Measurements from ENCODE around the gene RADIL. TPM values are rescaled to one million over a fixed set of nuclear protein-coding genes. Genes with fewer than 3 reads are reported as not detected.
"Not testable (repeated sequence)": the region's sequence is repeated elsewhere in the genome, so short reads cannot be mapped to it uniquely, and the experiment has no call there.

The RADIL gene
- polyA plus RNA-seq, 1 donor, result 2.9 TPM

GRCh38 chr7:4808565-4808964 is 75.0 kb downstream of the RADIL start:
- DNase-seq (ENCODE audit: low read depth), result no peak

GRCh38 chr7:4808026-4808425 is 75.5 kb downstream of the RADIL start:
- DNase-seq (ENCODE audit: low read depth), result no peak

- DNase-seq (ENCODE audit: low read depth), result no peak
Measured at GRCh38 chr7:4807598-4808016, 75.9 kb downstream of the RADIL start.

- DNase-seq (ENCODE audit: low read depth), result no peak
Measured at GRCh38 chr7:4806983-4807597, 76.4 kb downstream of the RADIL start.

GRCh38 chr7:4805984-4806300 is 77.6 kb downstream of the RADIL start:
- no peak for DNase-seq (ENCODE audit: low read depth)

GRCh38 chr7:4805110-4805983 is 78.2 kb downstream of the RADIL start:
- no peak for DNase-seq (ENCODE audit: low read depth)

- no peak for DNase-seq (ENCODE audit: low read depth)
Measured at GRCh38 chr7:4803397-4804241, 79.9 kb downstream of the RADIL start.

GRCh38 chr7:4802577-4802976 is 80.9 kb downstream of the RADIL start:
- DNase-seq (ENCODE audit: low read depth), result not testable (repeated sequence)

- DNase-seq (ENCODE audit: low read depth), result no peak
Measured at GRCh38 chr7:4801839-4802231, 81.7 kb downstream of the RADIL start.

- no peak for DNase-seq (ENCODE audit: low read depth)
Measured at GRCh38 chr7:4800926-4801838, 82.3 kb downstream of the RADIL start.

- no peak for DNase-seq (ENCODE audit: low read depth)
Measured at GRCh38 chr7:4800487-4800886, 83.0 kb downstream of the RADIL start.

- DNase-seq (ENCODE audit: low read depth), result no peak
Measured at GRCh38 chr7:4799508-4800268, 83.8 kb downstream of the RADIL start.

- DNase-seq (ENCODE audit: low read depth), result no peak
Measured at GRCh38 chr7:4798706-4799235, 84.7 kb downstream of the RADIL start.

- no peak for DNase-seq (ENCODE audit: low read depth)
Measured at GRCh38 chr7:4797858-4798705, 85.4 kb downstream of the RADIL start.

- no peak for DNase-seq (ENCODE audit: low read depth)
Measured at GRCh38 chr7:4796453-4796852, 87.1 kb downstream of the RADIL start.

- no peak for DNase-seq (ENCODE audit: low read depth)
Measured at GRCh38 chr7:4794591-4795350, 88.7 kb downstream of the RADIL start.

- DNase-seq (ENCODE audit: low read depth), result not testable (repeated sequence)
Measured at GRCh38 chr7:4794171-4794570, 89.3 kb downstream of the RADIL start.

GRCh38 chr7:4793385-4793993 is 90.0 kb downstream of the RADIL start:
- DNase-seq (ENCODE audit: low read depth), result not testable (repeated sequence)

Measured in forelimb muscle (tissue), 1 donor.